CD4-positive, alpha-beta T cell (primary cell): ENCODE measurements around the gene CHST3. TPM values are rescaled to one million over a fixed set of nuclear protein-coding genes. Genes with fewer than 3 reads are reported as not detected.

ENCODE experiments used
- ATAC-seq: fragments of 200-7000 bp; cut with Tn5 transposase; one replicate; pipeline ENCODE4 v1.10.0; 2022; ENCODE audit warnings: mild to moderate bottlenecking; ENCODE audit not compliant: poor library complexity
- CTCF ChIA-PET: fragments of 350-600 bp; sonication (Branson Sonifier 250); formaldehyde crosslinking; loops from one replicate; lab custom pipeline; 2021; ENCODE audit warnings: antibody characterized with exemption, inconsistent platforms; lab: Charles Lee
- POLR2A ChIA-PET: fragments of 350-600 bp; sonication (Branson Sonifier 250); formaldehyde crosslinking; loops from one replicate; lab custom pipeline; 2021; ENCODE audit warnings: antibody characterized with exemption, inconsistent platforms; lab: Charles Lee
- DNase-seq, 14 experiments: peaks; one replicate each; pipeline ENCODE4 v3.0.0-alpha.2; 2013 to 2020; ENCODE audit warnings: mixed read lengths in 2 of 14
- H3K27ac ChIP-seq, 2 donors: one replicate each; pipeline versions ENCODE4 v1.5.1 to v1.7.0; 2013; ENCODE audit warnings: low read length in 2 of 2, low read depth in 1 of 2, mild to moderate bottlenecking in 1 of 2
- H3K27me3 ChIP-seq, 2 experiments: 1 replicate in 1 of 2; 2 replicates in 1 of 2; pipeline versions ENCODE4 v1.6.1 to v1.7.0; 2013; ENCODE audit warnings: low read length in 2 of 2, control low read depth in 1 of 2, mild to moderate bottlenecking in 1 of 2, moderate library complexity in 1 of 2; ENCODE audit not compliant: insufficient read depth in 2 of 2, control insufficient read depth in 1 of 2
- H3K36me3 ChIP-seq: one replicate; pipeline ENCODE4 v1.6.1; 2013; ENCODE audit warnings: low read length, control low read depth; ENCODE audit not compliant: insufficient read depth
- H3K4me1 ChIP-seq: one replicate; pipeline ENCODE4 v1.6.1; 2013; ENCODE audit warnings: low read length, control low read depth; ENCODE audit not compliant: insufficient read depth
- H3K4me3 ChIP-seq: one replicate; pipeline ENCODE4 v1.5.1; 2013; ENCODE audit warnings: mild to moderate bottlenecking, low read length, moderate library complexity
- H3K9me3 ChIP-seq, 2 experiments: 1 replicate in 1 of 2; 2 replicates in 1 of 2; pipeline versions ENCODE4 v1.6.1 to v1.7.0; 2013; ENCODE audit warnings: low read length in 2 of 2, mild to moderate bottlenecking in 2 of 2, control low read depth in 1 of 2, moderate library complexity in 1 of 2; ENCODE audit not compliant: control insufficient read depth in 1 of 2, insufficient read depth in 1 of 2
- H3K27ac Mint-ChIP-seq: one replicate; pipeline ENCODE4 v1.8.0; 2020; ENCODE audit warnings: mixed read lengths
- H3K27me3 Mint-ChIP-seq: one replicate; pipeline ENCODE4 v1.8.0; 2021; ENCODE audit warnings: mixed read lengths
- H3K36me3 Mint-ChIP-seq: one replicate; pipeline ENCODE4 v1.8.0; 2021; ENCODE audit warnings: low read depth, mixed read lengths
- H3K4me1 Mint-ChIP-seq: one replicate; pipeline ENCODE4 v1.8.0; 2021; ENCODE audit warnings: low read depth, mixed read lengths
- H3K4me3 Mint-ChIP-seq: one replicate; pipeline ENCODE4 v1.8.0; 2020; ENCODE audit warnings: mild to moderate bottlenecking, mixed read lengths
- H3K9me3 Mint-ChIP-seq: one replicate; pipeline ENCODE4 v1.8.0; 2020; ENCODE audit warnings: mixed read lengths
- CTCF ChIP-seq: fragments of 200-600 bp; IDR thresholded peaks from one replicate; pipeline ENCODE4 v1.8.0; 2022; ENCODE audit warnings: antibody characterized with exemption, mild to moderate bottlenecking
- intact Hi-C, 2 experiments: fragments of 100-400 bp; cut with DNase I in 1 of 2; cut with micrococcal nuclease in 1 of 2; formaldehyde crosslinking; loops; one replicate each; pipeline versions ENCODE4 v1.15.1 to v1.9.0; 2023 to 2025; cut with DNase I, micrococcal nuclease
- total RNA-seq, 174 experiments: library from RNA in 2 of 174; stranded (reverse) in 2 of 174; gene quantifications; one replicate each; pipeline ENCODE4 v1.2.3 and lab custom pipeline; 2021 to 2026

CHST3 gene
- total RNA-seq, 2 experiments from 2014 or later, result not detected

- no peaks in the 10 kb centered on the region for H3K9me3 Mint-ChIP-seq
- no peak overlapping the region for H3K4me3 Mint-ChIP-seq
- H3K36me3 Mint-ChIP-seq, result no peaks in the 10 kb centered on the region
- no peak overlapping the region for H3K27ac Mint-ChIP-seq
- ChIA-PET POLR2A (no interaction called here), CTCF (no interaction called here)
- ATAC-seq (no peak), DNase-seq (no peak)
- H3K4me1 ChIP-seq, result peaks cover 5% of the 10 kb centered on the region
- H3K9me3 ChIP-seq, result no peaks in the 10 kb centered on the region
- no peaks in the 10 kb centered on the region for H3K27me3 Mint-ChIP-seq
- intact Hi-C loops, result no loop called here
- no peaks in the 10 kb centered on the region for H3K4me1 Mint-ChIP-seq
- H3K27ac ChIP-seq, result no peak overlapping the region
- no peaks in the 10 kb centered on the region for H3K36me3 ChIP-seq
- H3K4me3 ChIP-seq, result no peak overlapping the region
- no peaks in the 10 kb centered on the region for H3K27me3 ChIP-seq
- no peak for TF ChIP-seq CTCF
These were observed 52.6 kb downstream of the CHST3 start for GRCh38 chr10:72016608-72017300.

GRCh38 chr10:72019085-72019876 lies 55.1 kb downstream of the CHST3 start:
- POLR2A ChIA-PET, result no interaction called here
- Histone ChIP-seq H3K9me3 (no peaks in the 10 kb centered on the region), H3K4me3 (no peak overlapping the region), H3K27ac (no peak overlapping the region), H3K27me3 (no peaks in the 10 kb centered on the region), H3K36me3 (no peaks in the 10 kb centered on the region), H3K4me1 (peaks cover 5% of the 10 kb centered on the region)
- H3K4me1 Mint-ChIP-seq, result no peaks in the 10 kb centered on the region
- no peak for ATAC-seq
- no peak overlapping the region for H3K4me3 Mint-ChIP-seq
- DNase-seq, result no peak
- intact Hi-C loops, result no loop called here
- no peaks in the 10 kb centered on the region for H3K36me3 Mint-ChIP-seq
- H3K27me3 Mint-ChIP-seq, result no peaks in the 10 kb centered on the region
- H3K9me3 Mint-ChIP-seq, result no peaks in the 10 kb centered on the region
- no peak for TF ChIP-seq CTCF
- H3K27ac Mint-ChIP-seq, result no peak overlapping the region
- CTCF ChIA-PET, result interaction anchor here (1.1 kb wide), 1 partner anchor 29 kb away, joined by 3 read pairs; no protein-coding TSS in a partner anchor

- Histone ChIP-seq H3K4me3 (no peak overlapping the region), H3K4me1 (peaks cover 5% of the 10 kb centered on the region), H3K9me3 (no peaks in the 10 kb centered on the region), H3K27ac (no peak overlapping the region), H3K27me3 (no peaks in the 10 kb centered on the region), H3K36me3 (no peaks in the 10 kb centered on the region)
- H3K27ac Mint-ChIP-seq, result no peak overlapping the region
- no peak overlapping the region for H3K4me3 Mint-ChIP-seq
- no peaks in the 10 kb centered on the region for H3K4me1 Mint-ChIP-seq
- POLR2A ChIA-PET, result no interaction called here
- intact Hi-C loops, result no loop called here
- no peaks in the 10 kb centered on the region for H3K27me3 Mint-ChIP-seq
- H3K9me3 Mint-ChIP-seq, result no peaks in the 10 kb centered on the region
- ATAC-seq (no peak), DNase-seq (no peak)
- H3K36me3 Mint-ChIP-seq, result no peaks in the 10 kb centered on the region
- CTCF ChIA-PET, result no interaction called here
- no peak for TF ChIP-seq CTCF
These were observed 57.0 kb downstream of the CHST3 start for GRCh38 chr10:72020914-72021809.
